Adrenal gland (tissue), 12 donors: Measurements from ENCODE around the gene SCN1A. TPM values are rescaled to one million over a fixed set of nuclear protein-coding genes. Genes with fewer than 3 reads are reported as not detected.

Source experiments
- DNase-seq, 7 donors: peaks; one replicate each; pipeline ENCODE4 v3.0.0-alpha.2; 2019 to 2020
- H3K27ac ChIP-seq, 5 donors: fragments of 200-600 bp; sonication (generic) in 4 of 5; 1 replicate in 3 of 5; 2 replicates in 2 of 5; pipeline versions ENCODE4 v1.5.1 to v1.8.0; 2016 to 2020; ENCODE audit warnings: mild to moderate bottlenecking in 1 of 5
- H3K27me3 ChIP-seq: fragments of 200-600 bp; 2 replicates; pipeline ENCODE4 v1.8.0; 2021
- H3K36me3 ChIP-seq, 2 donors: fragments of 200-600 bp; replicated peaks in 1 of 2; 1 replicate in 1 of 2; 2 replicates in 1 of 2; pipeline versions ENCODE4 v1.5.1 to v1.8.0; 2018 to 2022
- H3K4me1 ChIP-seq, 2 donors: fragments of 200-600 bp; replicated peaks in 1 of 2; 1 replicate in 1 of 2; 2 replicates in 1 of 2; pipeline versions ENCODE4 v1.5.1 to v1.8.0; 2018 to 2021
- H3K4me3 ChIP-seq, 4 donors: fragments of 200-600 bp; sonication (generic) in 3 of 4; one replicate each; pipeline ENCODE4 v1.5.1; 2016 to 2018
- H3K9me3 ChIP-seq, 3 donors: fragments of 200-600 bp; sonication (generic) in 1 of 3; replicated peaks in 1 of 3; 1 replicate in 2 of 3; 2 replicates in 1 of 3; pipeline versions ENCODE4 v1.5.1 to v1.8.0; 2016 to 2021
- POLR2A ChIP-seq, 2 donors: fragments of 450-650 bp; IDR thresholded peaks; one replicate each; pipeline ENCODE4 v1.6.1; 2017; ENCODE audit warnings: antibody characterized with exemption in 2 of 2, mild to moderate bottlenecking in 2 of 2, moderate library complexity in 1 of 2
- WGBS, 4 donors: extraction: QIAGEN DNeasy Blood & Tissue Kit in 2 of 4; methylation state at CpG; one replicate each; pipeline versions ENCODE4 v1.1.5 to v1.1.7; 2013 to 2017; 5-methylcytosine and 5-hydroxymethylcytosine counted together
- intact Hi-C, 2 donors: fragments of 100-400 bp; cut with DNase I; formaldehyde crosslinking; loops; one replicate each; pipeline versions ENCODE4 v1.14.1 to v1.15.0; 2022 to 2023
- polyA plus RNA-seq, 3 donors: library from polyadenylated mRNA; stranded (reverse); fragments of 200-250 nt in 2 of 3; fragments of 350-450 nt in 1 of 3; fragmentation: Illumina TruSeq in 1 of 3; extraction: RNeasy Lipid Tissue Mini Kit (QIAGEN cat#74804) in 1 of 3; gene quantifications; one replicate each; pipeline ENCODE4 v1.2.3, GENCODE V29; 2013 to 2014
- total RNA-seq, 9 donors: library from RNA; depleted of rRNA in 4 of 9; stranded (reverse); fragments of >200 nt in 4 of 9; fragments of 120-200 nt in 1 of 9; fragmentation: NEBNext Ultra II Directional in 1 of 9; extraction: Animal tissue kit (Norgen Biotek cat#: 25700) in 1 of 9; gene quantifications; one replicate each; pipeline versions ENCODE4 v1.1.0 to v1.2.4, GENCODE V29; 2013 to 2023
- TF ChIP-seq, protein P1 (sequence below), 6 experiments: fragments of 450-650 bp in 4 of 6; fragments of 200-600 bp in 2 of 6; sonication (generic) in 1 of 6; IDR thresholded peaks; 1 replicate in 5 of 6; 2 replicates in 1 of 6; pipeline versions ENCODE4 v1.5.1 to v1.8.0; 2016 to 2021; ENCODE audit warnings: antibody characterized with exemption in 6 of 6, mild to moderate bottlenecking in 2 of 6, moderate library complexity in 1 of 6
- donor health status: healthy with polysubstance abuse.
- donor health status: Bipolar disorder and iron deficiency.
- donor health status: DM: yes; HTN: yes; CAD: no.
- donor health status: DM: no; HTN: no; CAD: no.
- donor health status: DM: no; HTN: no; CAD: no.
- donor health status: DM: yes; HTN: yes; CAD: no.

The SCN1A gene
- total and polyA plus RNA-seq, 12 donors = 0.07 to 8.9 (median 0.22) TPM; not detected in 4

DNA sequence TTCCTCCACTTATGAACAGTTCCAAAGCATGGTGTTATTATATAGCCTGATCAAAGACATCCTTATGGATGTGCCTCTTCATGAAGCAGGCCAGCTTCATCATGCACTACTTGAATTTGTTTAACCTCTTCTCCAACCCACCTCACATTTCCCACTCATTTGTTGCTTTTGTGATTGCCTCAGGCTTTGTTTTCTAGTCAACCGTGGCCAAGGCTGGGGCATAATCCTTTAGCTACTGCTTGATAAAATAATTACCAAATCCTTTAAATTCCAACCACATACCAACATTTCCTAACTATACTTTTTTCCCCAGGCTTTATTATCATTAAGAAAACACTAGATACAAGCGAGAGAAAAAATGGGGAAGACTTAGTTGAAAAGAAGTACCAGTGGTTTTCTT is 39.6 kb upstream of the SCN1A start:
- Histone ChIP-seq H3K27ac (no peak overlapping the region), H3K36me3 (no peaks in the 10 kb centered on the region), H3K27me3 (no peaks in the 10 kb centered on the region), H3K4me1 (no peaks in the 10 kb centered on the region), H3K4me3 (no peak overlapping the region), H3K9me3 (no peaks in the 10 kb centered on the region)
- intact Hi-C loops = no loop called here
- TF ChIP-seq, protein P1, sequence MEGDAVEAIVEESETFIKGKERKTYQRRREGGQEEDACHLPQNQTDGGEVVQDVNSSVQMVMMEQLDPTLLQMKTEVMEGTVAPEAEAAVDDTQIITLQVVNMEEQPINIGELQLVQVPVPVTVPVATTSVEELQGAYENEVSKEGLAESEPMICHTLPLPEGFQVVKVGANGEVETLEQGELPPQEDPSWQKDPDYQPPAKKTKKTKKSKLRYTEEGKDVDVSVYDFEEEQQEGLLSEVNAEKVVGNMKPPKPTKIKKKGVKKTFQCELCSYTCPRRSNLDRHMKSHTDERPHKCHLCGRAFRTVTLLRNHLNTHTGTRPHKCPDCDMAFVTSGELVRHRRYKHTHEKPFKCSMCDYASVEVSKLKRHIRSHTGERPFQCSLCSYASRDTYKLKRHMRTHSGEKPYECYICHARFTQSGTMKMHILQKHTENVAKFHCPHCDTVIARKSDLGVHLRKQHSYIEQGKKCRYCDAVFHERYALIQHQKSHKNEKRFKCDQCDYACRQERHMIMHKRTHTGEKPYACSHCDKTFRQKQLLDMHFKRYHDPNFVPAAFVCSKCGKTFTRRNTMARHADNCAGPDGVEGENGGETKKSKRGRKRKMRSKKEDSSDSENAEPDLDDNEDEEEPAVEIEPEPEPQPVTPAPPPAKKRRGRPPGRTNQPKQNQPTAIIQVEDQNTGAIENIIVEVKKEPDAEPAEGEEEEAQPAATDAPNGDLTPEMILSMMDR (IDR thresholded peaks at IDR 0.05) = no peak
- no peak for TF ChIP-seq POLR2A (IDR thresholded peaks at IDR 0.05)
- 23 to 42% (median 33%) methylated on average over 2 of the region's 2 CpGs for WGBS, 4 donors
- no peak for DNase-seq

DNA sequence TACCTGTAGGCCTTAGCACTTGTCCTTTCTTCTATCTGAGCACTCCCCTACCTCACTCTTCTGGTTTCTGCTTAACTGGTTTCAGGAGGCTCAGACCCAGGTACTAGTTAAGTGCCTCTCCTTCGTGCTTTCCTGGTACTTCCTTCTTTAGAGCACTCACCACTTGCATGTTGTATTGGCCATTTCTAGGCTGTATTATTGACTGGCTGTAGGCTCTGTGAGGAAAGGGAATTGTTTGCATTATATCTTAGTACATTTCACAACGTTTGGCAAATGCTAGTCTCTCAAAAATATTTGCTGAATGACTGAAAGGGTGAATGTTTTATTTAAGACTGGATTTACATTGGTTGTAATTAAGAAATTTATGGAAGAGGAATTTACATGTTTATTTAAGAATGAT is 36.0 kb upstream of the SCN1A start:
- Histone ChIP-seq H3K4me1 (no peaks in the 10 kb centered on the region), H3K27ac (no peak overlapping the region), H3K36me3 (no peaks in the 10 kb centered on the region), H3K4me3 (no peak overlapping the region), H3K27me3 (no peaks in the 10 kb centered on the region), H3K9me3 (no peaks in the 10 kb centered on the region)
- WGBS, 4 donors = 52 to 63% (median 56%) methylated on average over 2 of the region's 2 CpGs
- no peak for DNase-seq
- intact Hi-C loops = no loop called here
- TF ChIP-seq, protein P1 (IDR thresholded peaks at IDR 0.05) = no peak
- TF ChIP-seq POLR2A (IDR thresholded peaks at IDR 0.05) = no peak

DNA sequence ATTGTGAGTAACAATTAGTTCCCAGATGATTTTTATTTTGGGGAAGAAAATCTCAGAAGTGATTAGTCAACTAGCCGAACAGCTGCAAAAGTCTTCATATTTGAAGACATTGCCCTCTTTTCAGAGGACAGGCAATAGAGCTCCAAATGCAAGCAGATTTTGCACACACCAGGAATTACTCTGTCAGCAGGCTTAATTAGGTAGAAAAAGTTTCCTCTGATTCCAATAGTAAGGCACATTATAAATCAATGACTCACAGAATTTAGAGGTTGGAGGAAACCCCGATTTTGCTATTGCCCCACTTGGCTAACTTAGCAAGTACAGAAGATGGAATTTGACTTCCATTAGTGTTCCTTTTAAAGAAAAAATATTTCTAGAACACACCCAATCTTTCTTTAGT is 30.7 kb upstream of the SCN1A start:
- no peaks in the 10 kb centered on the region for H3K27me3 ChIP-seq
- TF ChIP-seq, protein P1 (IDR thresholded peaks at IDR 0.05) = no peak
- TF ChIP-seq POLR2A (IDR thresholded peaks at IDR 0.05) = no peak
- H3K9me3 ChIP-seq = no peaks in the 10 kb centered on the region
- intact Hi-C loops = no loop called here
- 66 to 82% (median 75%) methylated on average over 2 of the region's 2 CpGs for WGBS, 4 donors
- H3K36me3 ChIP-seq = no peaks in the 10 kb centered on the region
- no peak overlapping the region for H3K27ac ChIP-seq
- DNase-seq = no peak
- H3K4me1 ChIP-seq = no peaks in the 10 kb centered on the region
- no peak overlapping the region for H3K4me3 ChIP-seq

DNA sequence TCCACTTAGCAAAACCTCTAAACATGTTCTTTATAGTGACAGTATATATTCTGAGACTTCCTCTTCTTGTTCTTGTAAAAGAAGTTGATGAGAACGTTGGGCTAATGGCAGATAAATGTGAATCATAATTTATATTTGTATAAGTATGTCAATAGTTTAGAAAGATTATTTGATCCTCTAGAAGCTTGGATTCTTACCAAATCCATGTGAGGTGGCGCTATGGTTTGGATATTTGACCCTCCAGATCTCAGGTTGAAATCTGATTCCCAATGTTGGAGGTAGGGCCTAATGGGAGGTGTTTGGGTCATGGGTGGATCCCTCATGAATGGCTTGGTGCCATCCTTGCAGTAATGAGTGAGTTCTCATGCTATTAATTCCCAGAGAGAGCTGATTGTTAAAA is 29.8 kb upstream of the SCN1A start:
- 56 to 74% (median 71%) methylated on average over 2 of the region's 2 CpGs for WGBS, 4 donors

More for the DNA sequence above, 29.8 kb upstream of the SCN1A start:
- no peak overlapping the region for H3K4me3 ChIP-seq
- no peak for TF ChIP-seq POLR2A (IDR thresholded peaks at IDR 0.05)
- TF ChIP-seq, protein P1 (IDR thresholded peaks at IDR 0.05) = no peak
- no peak overlapping the region for H3K27ac ChIP-seq
- intact Hi-C loops = no loop called here
- H3K27me3 ChIP-seq = no peaks in the 10 kb centered on the region
- no peaks in the 10 kb centered on the region for H3K4me1 ChIP-seq
- H3K36me3 ChIP-seq = no peaks in the 10 kb centered on the region
- DNase-seq = no peak
- no peaks in the 10 kb centered on the region for H3K9me3 ChIP-seq
